ENCODE data around the gene SEPTIN7.

GRCh38 chr7:35755711-35756110, 45.1 kb upstream of the SEPTIN7 start:
- TF ChIP-seq CTCF (optimal IDR thresholded peaks at IDR 0.05 in 1 of 3, IDR thresholded peaks at IDR 0.05 in 1 of 3, conservative IDR thresholded peaks at IDR 0.05 in 1 of 3; ENCODE audit: extremely low read depth in 1 of 3, insufficient read depth in 2 of 3, low read length in 3 of 3) (no peak), EZH2 (IDR thresholded peaks at IDR 0.05; ENCODE audit: low read length) (no peak)

All from keratinocyte (primary cell).